ENCODE results near the gene SH3RF3.

Gene SH3RF3

GRCh38 chr2:109444916-109445315 is 315.9 kb downstream of the SH3RF3 start:
- DNase-seq: no peak

GRCh38 chr2:109446278-109447131 is 317.5 kb downstream of the SH3RF3 start:
- DNase-seq: no peak

GRCh38 chr2:109447251-109447661 is 318.3 kb downstream of the SH3RF3 start:
- peak in 2 of 56 donors; percentile 14 to 43 for DNase-seq

- DNase-seq: peak in 7 of 56 donors; percentile 15 to 53 (median 32)
Measured at GRCh38 chr2:109447776-109448175, 318.8 kb downstream of the SH3RF3 start.

GRCh38 chr2:109448207-109448606 is 319.2 kb downstream of the SH3RF3 start:
- no peak for DNase-seq

- DNase-seq: peak in 5 of 56 donors; percentile 14 to 30 (median 24)
Measured at GRCh38 chr2:109448946-109449788, 320.2 kb downstream of the SH3RF3 start.

- DNase-seq: peak in 9 of 56 donors; percentile 15 to 45 (median 25)
Measured at GRCh38 chr2:109450574-109451273, 321.7 kb downstream of the SH3RF3 start.

- DNase-seq: peak in 3 of 56 donors; percentile 17 to 33 (median 22)
Measured at GRCh38 chr2:109451671-109452070, 322.7 kb downstream of the SH3RF3 start.

GRCh38 chr2:109452318-109453305 is 323.6 kb downstream of the SH3RF3 start:
- DNase-seq: peak in 2 of 56 donors; percentile 18 to 40

GRCh38 chr2:109453371-109453995 is 324.5 kb downstream of the SH3RF3 start:
- DNase-seq: no peak

GRCh38 chr2:109454304-109454703 is 325.3 kb downstream of the SH3RF3 start:
- DNase-seq: no peak

- DNase-seq: no peak
Measured at GRCh38 chr2:109454765-109455394, 325.9 kb downstream of the SH3RF3 start.

GRCh38 chr2:109455731-109456691 is 327.0 kb downstream of the SH3RF3 start:
- no peak for DNase-seq

GRCh38 chr2:109456776-109457175 is 327.8 kb downstream of the SH3RF3 start:
- DNase-seq: no peak

GRCh38 chr2:109457366-109457765 is 328.4 kb downstream of the SH3RF3 start:
- DNase-seq: no peak

GRCh38 chr2:109457794-109458193 is 328.8 kb downstream of the SH3RF3 start:
- no peak for DNase-seq

- no peak for DNase-seq
Measured at GRCh38 chr2:109458512-109458911, 329.5 kb downstream of the SH3RF3 start.

GRCh38 chr2:109459485-109459884 is 330.5 kb downstream of the SH3RF3 start:
- DNase-seq: peak in 1 of 56 donors; percentile 24
